ENCODE measurements around the gene PGA4. TPM values are rescaled to one million over a fixed set of nuclear protein-coding genes. Genes with fewer than 3 reads are reported as not detected.
"Not testable (repeated sequence)": the region's sequence is repeated elsewhere in the genome, so short reads cannot be mapped to it uniquely, and the experiment has no call there.

PGA4 gene
- 1.1 TPM for polyA plus RNA-seq (2013, experiment 1 of 2)
- polyA plus RNA-seq (2013, experiment 2 of 2) = 0.76 TPM

DNA sequence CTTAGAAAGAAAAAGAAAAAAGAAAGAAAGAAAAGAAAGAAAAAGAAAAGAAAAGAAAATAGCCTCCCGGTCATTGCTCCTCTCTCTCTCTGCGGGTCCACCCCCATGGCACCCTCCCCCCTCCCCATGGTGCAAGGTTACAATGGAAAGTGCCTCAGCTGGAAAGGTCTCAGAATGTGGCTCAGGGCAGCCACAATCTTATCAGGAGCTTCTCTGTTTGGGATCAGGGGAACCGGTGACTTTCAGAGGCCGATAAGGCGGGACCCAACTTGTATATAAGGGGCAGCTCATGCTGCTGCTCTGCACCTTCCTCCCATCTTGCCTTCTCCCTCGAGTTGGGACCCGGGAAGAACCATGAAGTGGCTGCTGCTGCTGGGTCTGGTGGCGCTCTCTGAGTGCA, at the start of gene PGA4:
Gene PGA4, plus strand, starts transcription at position 301 of the 400 bp plus-strand sequence. Its CDS starts 54 bp downstream, at position 355.
- H3K9ac ChIP-seq (ENCODE audit: low read depth, low read length); H3K4me3 ChIP-seq (ENCODE audit: low read length); H3K36me3 ChIP-seq (ENCODE audit: insufficient read depth, low read length); H3K9me3 ChIP-seq (ENCODE audit: insufficient read depth, low read depth, low read length); H3K4me1 ChIP-seq (ENCODE audit: insufficient read depth, low read length); H3K27me3 ChIP-seq (ENCODE audit: insufficient read depth, low read length); H3K27ac ChIP-seq (ENCODE audit: low read depth, low read length): not testable (repeated sequence)
- no CpG with 5 or more reads among the region's 8 CpGs for WGBS

GRCh38 chr11:61172356-61172755, 49.8 kb upstream of the PGA4 start:
- no peaks in the 10 kb centered on the region for H3K36me3 ChIP-seq (ENCODE audit: insufficient read depth, low read length)
- H3K4me3 ChIP-seq (ENCODE audit: low read length) = no peak overlapping the region
- H3K9me3 ChIP-seq (ENCODE audit: insufficient read depth, low read depth, low read length) = no peaks in the 10 kb centered on the region
- H3K27me3 ChIP-seq (ENCODE audit: insufficient read depth, low read length) = 0 out of 2 replicates have a peak, but pooled peaks cover 3% of the 10 kb centered on the region
- no peaks in the 10 kb centered on the region for H3K4me1 ChIP-seq (ENCODE audit: insufficient read depth, low read length)
- WGBS = 87% methylated on average over 5 of the region's 5 CpGs
- no peak overlapping the region for H3K27ac ChIP-seq (ENCODE audit: low read depth, low read length)
- no peak overlapping the region for H3K9ac ChIP-seq (ENCODE audit: low read depth, low read length)

DNA sequence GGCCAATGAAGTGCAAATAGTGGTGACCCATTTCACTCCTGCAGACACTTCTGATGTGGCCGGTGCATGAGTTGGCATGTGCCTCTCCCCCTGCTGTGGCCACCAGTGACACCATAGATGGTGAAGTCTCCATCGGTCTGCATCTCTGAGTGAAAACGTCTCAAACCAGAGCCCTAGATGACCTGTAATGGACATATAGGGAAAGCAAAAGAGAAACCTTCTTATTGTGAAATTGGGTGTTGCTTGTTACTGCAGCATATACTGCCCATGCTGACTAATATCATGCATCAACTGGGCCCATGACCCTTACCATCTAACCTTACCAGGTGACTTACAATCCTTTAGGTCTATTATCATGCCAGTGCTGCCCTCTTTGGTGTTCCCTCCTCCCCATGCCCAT, 49.3 kb upstream of the PGA4 start:
- 94% methylated on average over 3 of the region's 3 CpGs for WGBS
- H3K36me3 ChIP-seq (ENCODE audit: insufficient read depth, low read length) = no peaks in the 10 kb centered on the region
- H3K9ac ChIP-seq (ENCODE audit: low read depth, low read length) = no peak overlapping the region
- H3K27ac ChIP-seq (ENCODE audit: low read depth, low read length) = no peak overlapping the region
- no peaks in the 10 kb centered on the region for H3K4me1 ChIP-seq (ENCODE audit: insufficient read depth, low read length)
- H3K27me3 ChIP-seq (ENCODE audit: insufficient read depth, low read length) = 0 out of 2 replicates have a peak, but pooled peaks cover 3% of the 10 kb centered on the region
- H3K9me3 ChIP-seq (ENCODE audit: insufficient read depth, low read depth, low read length) = no peaks in the 10 kb centered on the region
- no peak overlapping the region for H3K4me3 ChIP-seq (ENCODE audit: low read length)

DNA sequence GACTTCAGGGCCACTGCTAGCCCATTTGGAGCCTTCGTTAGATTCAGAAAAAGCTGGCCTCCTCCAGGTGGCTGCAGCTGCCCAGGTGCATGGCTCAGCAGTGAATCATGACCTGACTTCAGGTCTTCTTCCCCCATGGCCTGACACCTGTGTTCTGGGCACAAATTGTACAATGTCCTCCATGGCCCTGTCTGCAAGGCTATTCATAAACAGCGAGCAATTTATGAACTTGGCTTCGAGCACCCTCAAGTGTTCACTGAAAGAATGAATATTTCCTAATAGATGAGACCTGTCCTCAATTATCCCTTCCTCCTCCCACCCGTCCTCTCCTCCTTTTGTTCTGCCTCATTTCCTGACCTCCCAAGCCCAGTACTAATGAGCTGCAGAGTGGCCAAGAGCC, 48.7 kb upstream of the PGA4 start:
- 0 out of 2 replicates have a peak, but pooled peaks cover 3% of the 10 kb centered on the region for H3K27me3 ChIP-seq (ENCODE audit: insufficient read depth, low read length)

GRCh38 chr11:61174273-61174672, 47.9 kb upstream of the PGA4 start:
- Histone ChIP-seq H3K27ac (ENCODE audit: low read depth, low read length) (no peak overlapping the region), H3K27me3 (ENCODE audit: insufficient read depth, low read length) (0 out of 2 replicates have a peak, but pooled peaks cover 3% of the 10 kb centered on the region), H3K4me3 (ENCODE audit: low read length) (no peak overlapping the region), H3K36me3 (ENCODE audit: insufficient read depth, low read length) (no peaks in the 10 kb centered on the region), H3K9me3 (ENCODE audit: insufficient read depth, low read depth, low read length) (no peaks in the 10 kb centered on the region), H3K4me1 (ENCODE audit: insufficient read depth, low read length) (no peaks in the 10 kb centered on the region), H3K9ac (ENCODE audit: low read depth, low read length) (no peak overlapping the region)
- WGBS = 83% methylated on average over 6 of the region's 6 CpGs

More for the DNA sequence above, 48.7 kb upstream of the PGA4 start:
- Histone ChIP-seq H3K9me3 (ENCODE audit: insufficient read depth, low read depth, low read length) (no peaks in the 10 kb centered on the region), H3K4me3 (ENCODE audit: low read length) (no peak overlapping the region), H3K9ac (ENCODE audit: low read depth, low read length) (no peak overlapping the region), H3K36me3 (ENCODE audit: insufficient read depth, low read length) (no peaks in the 10 kb centered on the region), H3K4me1 (ENCODE audit: insufficient read depth, low read length) (no peaks in the 10 kb centered on the region), H3K27ac (ENCODE audit: low read depth, low read length) (no peak overlapping the region)
- 89% methylated on average over 4 of the region's 4 CpGs for WGBS

DNA sequence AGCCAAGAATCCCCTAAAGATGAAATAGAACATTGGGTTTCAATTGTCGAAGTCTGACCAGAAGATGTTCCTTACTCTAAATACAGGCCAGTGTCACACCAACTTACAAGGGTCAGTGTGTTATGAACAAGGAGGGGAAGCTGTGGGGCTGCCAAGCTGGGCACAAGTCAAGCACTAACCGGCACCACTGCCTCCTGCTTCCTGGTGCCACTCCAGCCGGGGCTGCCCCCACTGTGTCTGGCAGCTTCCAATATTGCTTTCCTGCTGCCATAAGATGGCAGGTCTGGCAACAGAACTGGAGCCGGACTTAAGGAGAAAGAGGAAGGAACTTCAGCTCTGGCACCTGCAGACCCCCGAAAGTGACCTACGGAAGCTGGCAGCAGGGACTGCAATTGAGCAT, 47.2 kb upstream of the PGA4 start:
- WGBS = 94% methylated on average over 6 of the region's 6 CpGs
- H3K9me3 ChIP-seq (ENCODE audit: insufficient read depth, low read depth, low read length) = no peaks in the 10 kb centered on the region
- no peak overlapping the region for H3K4me3 ChIP-seq (ENCODE audit: low read length)
- 0 out of 2 replicates have a peak, but pooled peaks cover 3% of the 10 kb centered on the region for H3K27me3 ChIP-seq (ENCODE audit: insufficient read depth, low read length)
- H3K9ac ChIP-seq (ENCODE audit: low read depth, low read length) = no peak overlapping the region
- H3K36me3 ChIP-seq (ENCODE audit: insufficient read depth, low read length) = no peaks in the 10 kb centered on the region
- no peaks in the 10 kb centered on the region for H3K4me1 ChIP-seq (ENCODE audit: insufficient read depth, low read length)
- H3K27ac ChIP-seq (ENCODE audit: low read depth, low read length) = no peak overlapping the region

DNA sequence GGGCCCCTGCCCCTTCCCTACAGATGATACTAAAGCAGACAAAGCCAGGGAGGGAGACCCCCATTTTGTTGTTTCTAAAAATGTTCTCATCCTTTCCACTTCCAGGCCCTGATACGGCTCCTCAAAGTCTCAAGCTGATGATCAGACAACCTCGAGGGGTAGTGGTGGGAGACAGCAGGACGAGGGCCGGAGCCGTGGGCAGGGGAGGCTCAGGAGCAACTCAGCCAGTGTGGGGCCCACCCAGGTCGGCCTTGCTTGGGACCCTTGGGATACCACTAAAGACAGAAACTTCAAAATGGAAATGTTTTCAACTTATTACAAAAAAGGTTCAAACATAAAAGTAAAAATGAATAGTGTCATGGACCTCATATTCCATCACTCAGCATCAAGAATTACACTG, 45.7 kb upstream of the PGA4 start:
- H3K4me1 ChIP-seq (ENCODE audit: insufficient read depth, low read length) = no peaks in the 10 kb centered on the region
- WGBS = 88% methylated on average over 6 of the region's 6 CpGs
- H3K4me3 ChIP-seq (ENCODE audit: low read length) = no peak overlapping the region
- no peaks in the 10 kb centered on the region for H3K9me3 ChIP-seq (ENCODE audit: insufficient read depth, low read depth, low read length)
- H3K9ac ChIP-seq (ENCODE audit: low read depth, low read length) = no peak overlapping the region
- H3K27me3 ChIP-seq (ENCODE audit: insufficient read depth, low read length) = 0 out of 2 replicates have a peak, but pooled peaks cover 3% of the 10 kb centered on the region
- no peaks in the 10 kb centered on the region for H3K36me3 ChIP-seq (ENCODE audit: insufficient read depth, low read length)
- no peak overlapping the region for H3K27ac ChIP-seq (ENCODE audit: low read depth, low read length)

DNA sequence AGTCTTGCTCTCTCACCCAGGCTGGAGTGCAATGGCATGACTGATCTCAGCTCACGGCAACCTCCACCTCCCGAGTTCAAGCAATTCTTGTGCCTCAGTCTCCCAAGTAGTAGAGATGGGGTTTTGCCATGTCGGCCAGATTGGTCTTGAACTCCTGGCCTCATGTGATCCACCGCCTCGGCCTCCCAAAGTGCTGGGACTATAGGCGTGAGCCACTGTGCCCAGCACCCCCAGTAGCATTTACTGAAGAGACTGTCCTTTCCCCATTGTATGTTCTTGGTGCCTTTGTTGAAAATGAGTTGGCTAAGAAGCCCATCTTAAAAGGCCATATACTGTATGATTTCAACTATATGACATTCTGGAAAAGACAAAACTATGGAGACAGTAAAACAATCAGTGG, 41.9 kb upstream of the PGA4 start:
- not testable (repeated sequence) for H3K4me3 ChIP-seq (ENCODE audit: low read length); H3K4me1 ChIP-seq (ENCODE audit: insufficient read depth, low read length); H3K36me3 ChIP-seq (ENCODE audit: insufficient read depth, low read length); H3K27ac ChIP-seq (ENCODE audit: low read depth, low read length); H3K9me3 ChIP-seq (ENCODE audit: insufficient read depth, low read depth, low read length); H3K27me3 ChIP-seq (ENCODE audit: insufficient read depth, low read length); H3K9ac ChIP-seq (ENCODE audit: low read depth, low read length)
- WGBS = 91% methylated on average over 6 of the region's 6 CpGs

DNA sequence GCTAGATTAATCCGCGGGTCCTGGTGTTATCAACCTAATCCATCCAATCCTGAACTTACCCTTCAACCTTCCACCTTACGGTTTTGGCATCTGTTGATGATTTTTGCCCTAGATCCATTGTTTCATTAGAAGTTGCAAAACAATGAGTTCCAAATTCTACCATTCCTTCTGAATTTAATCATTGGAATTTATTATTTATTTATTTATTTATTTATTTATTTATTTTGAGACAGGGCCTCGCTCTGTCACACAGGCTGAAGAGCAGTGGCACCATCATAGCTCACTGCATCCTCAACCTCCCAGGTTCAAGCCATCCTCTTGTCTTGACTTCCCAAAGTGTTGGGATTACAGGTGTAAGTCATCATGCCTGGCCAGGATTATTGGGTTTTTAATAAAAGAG, 40.7 kb upstream of the PGA4 start:
- Histone ChIP-seq H3K4me1 (ENCODE audit: insufficient read depth, low read length) (no peaks in the 10 kb centered on the region), H3K4me3 (ENCODE audit: low read length) (no peak overlapping the region), H3K9me3 (ENCODE audit: insufficient read depth, low read depth, low read length) (no peaks in the 10 kb centered on the region), H3K27me3 (ENCODE audit: insufficient read depth, low read length) (no peaks in the 10 kb centered on the region), H3K27ac (ENCODE audit: low read depth, low read length) (no peak overlapping the region), H3K9ac (ENCODE audit: low read depth, low read length) (no peak overlapping the region), H3K36me3 (ENCODE audit: insufficient read depth, low read length) (no peaks in the 10 kb centered on the region)
- 93% methylated on average over 4 of the region's 4 CpGs for WGBS

- Histone ChIP-seq H3K4me3 (ENCODE audit: low read length) (no peak overlapping the region), H3K27me3 (ENCODE audit: insufficient read depth, low read length) (no peaks in the 10 kb centered on the region), H3K27ac (ENCODE audit: low read depth, low read length) (no peak overlapping the region), H3K36me3 (ENCODE audit: insufficient read depth, low read length) (no peaks in the 10 kb centered on the region), H3K9ac (ENCODE audit: low read depth, low read length) (no peak overlapping the region), H3K4me1 (ENCODE audit: insufficient read depth, low read length) (no peaks in the 10 kb centered on the region), H3K9me3 (ENCODE audit: insufficient read depth, low read depth, low read length) (no peaks in the 10 kb centered on the region)
- WGBS = 85% methylated on average over 4 of the region's 4 CpGs
Measured at GRCh38 chr11:61183645-61184044, 38.5 kb upstream of the PGA4 start.

DNA sequence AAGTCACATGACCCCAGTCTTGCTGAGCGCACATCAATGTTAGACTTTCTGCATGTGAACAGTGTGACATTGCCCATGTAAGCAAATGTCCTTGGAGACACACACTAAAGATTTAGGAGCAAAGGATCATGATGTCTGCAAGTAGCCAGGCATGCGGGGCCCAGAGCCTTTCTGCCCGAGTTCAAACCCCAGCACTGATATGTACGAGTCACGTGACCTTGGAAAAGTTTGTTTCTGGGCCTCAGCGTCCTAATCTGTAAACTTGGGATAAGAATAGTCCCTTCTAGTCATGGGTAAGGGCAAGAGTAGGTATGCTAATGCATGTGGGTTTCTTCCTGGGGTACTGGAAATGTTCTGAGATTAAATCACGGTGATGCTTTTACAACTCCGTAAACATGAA, 35.6 kb upstream of the PGA4 start:
- WGBS = 93% methylated on average over 8 of the region's 8 CpGs
- Histone ChIP-seq H3K4me1 (ENCODE audit: insufficient read depth, low read length) (no peaks in the 10 kb centered on the region), H3K9ac (ENCODE audit: low read depth, low read length) (no peak overlapping the region), H3K36me3 (ENCODE audit: insufficient read depth, low read length) (no peaks in the 10 kb centered on the region), H3K27ac (ENCODE audit: low read depth, low read length) (no peak overlapping the region), H3K27me3 (ENCODE audit: insufficient read depth, low read length) (no peaks in the 10 kb centered on the region), H3K9me3 (ENCODE audit: insufficient read depth, low read depth, low read length) (no peaks in the 10 kb centered on the region), H3K4me3 (ENCODE audit: low read length) (no peak overlapping the region)

DNA sequence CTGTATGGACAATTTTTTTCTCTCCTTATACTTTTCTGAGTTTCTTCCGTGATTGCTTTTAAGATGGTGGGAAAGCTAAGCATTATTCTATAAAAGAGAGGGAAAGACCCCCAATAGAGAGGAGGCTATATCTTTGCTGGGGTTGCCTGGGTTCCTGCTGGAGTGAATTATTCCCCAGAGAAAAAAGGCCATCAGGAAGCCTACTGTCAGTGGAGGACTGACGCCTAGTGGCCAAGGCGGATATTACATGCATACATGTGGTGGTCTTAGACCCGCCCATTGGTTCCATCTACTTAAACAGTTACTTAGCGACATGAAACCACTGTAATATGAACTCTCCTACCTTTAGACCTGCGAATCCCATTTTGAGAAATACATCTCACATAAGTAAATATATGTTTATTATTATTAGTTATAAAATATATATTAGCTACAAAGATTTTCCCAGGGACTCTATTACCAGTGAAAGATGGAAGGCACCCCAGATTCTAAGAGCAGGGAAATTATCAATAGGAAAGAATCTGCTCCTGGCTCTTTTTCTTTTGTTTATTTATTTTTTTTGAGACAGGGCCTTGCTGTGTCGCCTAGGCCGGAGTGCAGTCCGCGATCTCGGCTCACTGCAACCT, 34.5 kb upstream of the PGA4 start:
- no peak overlapping the region for H3K27ac ChIP-seq (ENCODE audit: low read depth, low read length)
- no peaks in the 10 kb centered on the region for H3K36me3 ChIP-seq (ENCODE audit: insufficient read depth, low read length)
- H3K27me3 ChIP-seq (ENCODE audit: insufficient read depth, low read length) = no peaks in the 10 kb centered on the region
- no peaks in the 10 kb centered on the region for H3K9me3 ChIP-seq (ENCODE audit: insufficient read depth, low read depth, low read length)
- H3K4me3 ChIP-seq (ENCODE audit: low read length) = no peak overlapping the region
- H3K4me1 ChIP-seq (ENCODE audit: insufficient read depth, low read length) = no peaks in the 10 kb centered on the region
- WGBS = 53% methylated on average over 9 of the region's 11 CpGs
- H3K9ac ChIP-seq (ENCODE audit: low read depth, low read length) = no peak overlapping the region
